ENCODE data around the gene WDR74.

Gene WDR74

DNA sequence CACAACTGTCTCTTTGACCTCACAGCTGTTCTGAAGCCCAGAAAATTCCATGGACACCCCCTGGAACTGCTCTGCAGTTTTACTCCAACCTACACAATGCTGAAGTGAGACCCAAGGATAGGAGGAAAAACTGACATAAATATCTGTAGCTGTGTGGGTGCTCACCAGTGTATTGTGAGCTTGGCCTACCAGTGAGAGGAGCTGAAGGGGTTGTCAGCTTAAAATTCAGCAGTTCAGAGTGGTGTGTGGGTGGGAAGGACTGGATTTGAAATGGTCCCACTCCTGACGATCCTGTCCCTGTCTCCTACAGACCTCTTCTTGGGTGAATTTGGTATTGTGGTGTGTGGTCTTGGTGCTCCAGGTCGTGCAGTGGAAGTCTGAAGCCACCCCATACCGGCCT is 49.8 kb downstream of the WDR74 start:
- H3K4me3 ChIP-seq (ENCODE audit: low read length), result no peak overlapping the region
- TF ChIP-seq, protein P1, sequence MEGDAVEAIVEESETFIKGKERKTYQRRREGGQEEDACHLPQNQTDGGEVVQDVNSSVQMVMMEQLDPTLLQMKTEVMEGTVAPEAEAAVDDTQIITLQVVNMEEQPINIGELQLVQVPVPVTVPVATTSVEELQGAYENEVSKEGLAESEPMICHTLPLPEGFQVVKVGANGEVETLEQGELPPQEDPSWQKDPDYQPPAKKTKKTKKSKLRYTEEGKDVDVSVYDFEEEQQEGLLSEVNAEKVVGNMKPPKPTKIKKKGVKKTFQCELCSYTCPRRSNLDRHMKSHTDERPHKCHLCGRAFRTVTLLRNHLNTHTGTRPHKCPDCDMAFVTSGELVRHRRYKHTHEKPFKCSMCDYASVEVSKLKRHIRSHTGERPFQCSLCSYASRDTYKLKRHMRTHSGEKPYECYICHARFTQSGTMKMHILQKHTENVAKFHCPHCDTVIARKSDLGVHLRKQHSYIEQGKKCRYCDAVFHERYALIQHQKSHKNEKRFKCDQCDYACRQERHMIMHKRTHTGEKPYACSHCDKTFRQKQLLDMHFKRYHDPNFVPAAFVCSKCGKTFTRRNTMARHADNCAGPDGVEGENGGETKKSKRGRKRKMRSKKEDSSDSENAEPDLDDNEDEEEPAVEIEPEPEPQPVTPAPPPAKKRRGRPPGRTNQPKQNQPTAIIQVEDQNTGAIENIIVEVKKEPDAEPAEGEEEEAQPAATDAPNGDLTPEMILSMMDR (IDR thresholded peaks at IDR 0.05; ENCODE audit: insufficient read depth, low read depth, low read length, missing control alignments), result no peak
- no peak for DNase-seq (ENCODE audit: low read depth)

DNA sequence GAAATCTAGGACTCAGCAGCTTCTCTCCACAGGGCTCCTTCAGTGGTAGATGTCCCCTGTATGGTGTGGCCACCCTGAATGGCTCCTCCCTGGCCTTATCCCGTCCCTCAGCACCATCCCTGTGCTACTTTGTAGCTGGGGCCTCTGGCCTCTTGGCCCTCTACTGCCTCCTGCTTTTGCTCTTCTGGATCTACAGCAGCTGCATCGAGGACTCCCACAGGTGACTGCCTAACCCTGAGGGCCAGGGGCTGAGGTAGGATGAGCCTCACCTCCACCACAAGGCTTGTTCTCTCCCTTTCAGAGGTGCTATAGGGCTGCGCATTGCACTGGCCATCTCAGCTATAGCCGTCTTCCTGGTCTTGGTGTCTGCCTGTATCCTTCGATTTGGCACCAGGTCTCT is 50.4 kb downstream of the WDR74 start:
- TF ChIP-seq, protein P1 (IDR thresholded peaks at IDR 0.05; ENCODE audit: insufficient read depth, low read depth, low read length, missing control alignments), result no peak
- DNase-seq (ENCODE audit: low read depth), result no peak
- no peak overlapping the region for H3K4me3 ChIP-seq (ENCODE audit: low read length)

DNA sequence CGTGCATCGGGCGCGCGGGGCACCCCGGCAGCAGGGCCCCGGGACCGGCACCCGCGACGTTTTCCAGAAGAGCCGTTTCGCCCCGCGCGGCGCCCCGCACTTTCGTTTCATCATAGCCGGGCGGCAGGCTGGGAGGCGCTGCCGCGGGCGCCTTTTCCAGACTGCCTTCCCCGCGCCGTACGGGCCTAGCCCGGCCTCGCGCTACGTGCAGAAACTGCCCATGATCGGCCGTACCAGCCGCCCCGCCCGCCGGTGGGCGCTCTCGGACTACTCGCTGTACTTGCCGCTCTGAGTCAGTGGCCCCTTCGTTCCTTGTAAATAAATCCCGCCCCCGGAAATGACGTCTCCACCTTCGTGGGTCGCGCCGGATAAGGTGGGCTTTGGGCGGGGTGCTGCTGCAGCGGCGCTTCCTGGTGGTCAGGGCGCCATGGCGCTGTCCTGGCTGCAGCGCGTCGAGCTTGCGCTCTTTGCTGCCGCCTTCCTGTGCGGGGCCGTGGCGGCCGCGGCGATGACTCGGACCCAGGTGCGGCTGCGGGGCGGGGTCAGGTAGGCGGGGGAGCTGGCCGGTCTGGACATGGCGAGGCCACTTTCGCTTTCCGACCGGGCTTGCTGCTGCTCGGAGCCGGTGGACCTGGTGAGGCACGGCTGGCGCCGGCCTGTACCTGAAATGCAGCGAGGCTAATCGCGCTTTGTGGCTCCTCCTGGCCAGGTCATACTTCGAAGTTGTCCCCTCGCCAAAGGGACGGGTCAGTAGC is 52.2 kb downstream of the WDR74 start, which contains the start of gene TMEM179B:
TSS of gene TMEM179B (plus strand) at position 398 of the 755 bp plus-strand sequence. CDS start at position 428, 30 bp downstream.
- TF ChIP-seq, protein P1 (IDR thresholded peaks at IDR 0.05; ENCODE audit: insufficient read depth, low read depth, low read length, missing control alignments), result peak; percentile 55
- DNase-seq (ENCODE audit: low read depth), result peak; percentile 99
- peak within 1 kb of the TSS; percentile 77 for H3K4me3 ChIP-seq (ENCODE audit: low read length)

DNA sequence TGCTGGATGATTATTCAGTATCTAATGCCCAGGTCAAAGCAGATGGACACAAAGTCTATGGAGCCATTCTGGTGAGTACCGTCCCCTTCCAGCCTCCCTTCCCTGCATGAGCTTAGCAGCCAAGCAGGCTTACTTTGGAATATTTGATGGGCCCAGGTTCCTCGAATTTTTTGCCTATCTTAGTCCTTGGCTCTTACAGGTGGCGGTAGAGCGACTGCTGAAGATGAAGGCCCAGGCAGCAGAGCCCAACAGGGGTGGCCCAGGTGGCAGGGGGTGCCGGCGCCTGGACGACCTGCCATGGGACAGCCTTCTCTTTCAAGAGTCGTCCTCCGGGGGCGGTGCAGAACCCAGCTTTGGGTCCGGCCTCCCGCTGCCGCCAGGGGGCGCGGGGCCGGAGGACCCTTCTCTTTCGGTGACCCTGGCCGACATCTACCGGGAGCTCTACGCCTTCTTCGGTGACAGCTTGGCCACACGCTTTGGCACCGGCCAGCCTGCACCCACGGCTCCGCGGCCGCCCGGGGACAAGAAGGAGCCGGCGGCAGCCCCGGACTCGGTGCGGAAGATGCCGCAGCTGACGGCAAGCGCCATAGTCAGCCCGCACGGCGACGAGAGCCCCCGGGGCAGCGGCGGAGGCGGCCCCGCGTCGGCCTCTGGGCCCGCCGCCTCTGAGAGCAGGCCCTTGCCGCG is 52.9 kb downstream of the WDR74 start:
- TF ChIP-seq, protein P1 (IDR thresholded peaks at IDR 0.05; ENCODE audit: insufficient read depth, low read depth, low read length, missing control alignments), result peak; percentile 89
- peak; percentile 78 for DNase-seq (ENCODE audit: low read depth)
- peak overlapping the region; percentile 77 for H3K4me3 ChIP-seq (ENCODE audit: low read length)
